HG02610 (cell line): ENCODE measurements around the gene ENPP3.
"Not testable (repeated sequence)": the region's sequence is repeated elsewhere in the genome, so short reads cannot be mapped to it uniquely, and the experiment has no call there.

ENCODE experiments used
- ATAC-seq: cut with Tn5 transposase; IDR thresholded peaks from one replicate; pipeline ENCODE4 v1.9.1; 2021; ENCODE audit warnings: mild to moderate bottlenecking, moderate library complexity; ENCODE audit not compliant: unreplicated experiment

Gene ENPP3

GRCh38 chr6:131683479-131683878 lies 46.4 kb downstream of the ENPP3 start:
- peak; percentile 72 for ATAC-seq

GRCh38 chr6:131685266-131685780 lies 48.2 kb downstream of the ENPP3 start:
- peak; percentile 71 for ATAC-seq

GRCh38 chr6:131687022-131687421 lies 49.9 kb downstream of the ENPP3 start:
- ATAC-seq, result no peak

GRCh38 chr6:131688286-131688685 lies 51.2 kb downstream of the ENPP3 start:
- ATAC-seq, result peak; percentile 70

GRCh38 chr6:131692031-131692430 lies 54.9 kb downstream of the ENPP3 start:
- ATAC-seq, result no peak

GRCh38 chr6:131692589-131692988 lies 55.5 kb downstream of the ENPP3 start:
- ATAC-seq, result no peak

- ATAC-seq, result no peak
Observed at GRCh38 chr6:131693384-131693783, 56.3 kb downstream of the ENPP3 start.

GRCh38 chr6:131694832-131695426 lies 57.8 kb downstream of the ENPP3 start:
- ATAC-seq, result peak; percentile 91

- ATAC-seq, result no peak
Observed at GRCh38 chr6:131696956-131697355, 59.9 kb downstream of the ENPP3 start.

GRCh38 chr6:131700851-131701250 lies 63.7 kb downstream of the ENPP3 start:
- ATAC-seq, result not testable (repeated sequence)

GRCh38 chr6:131703905-131704304 lies 66.8 kb downstream of the ENPP3 start:
- ATAC-seq, result not testable (repeated sequence)

GRCh38 chr6:131710917-131711316 lies 73.8 kb downstream of the ENPP3 start, which contains the start of gene CTAGE9:
CTAGE9 (minus strand) TSS chr6:131711017; CDS start chr6:131711017, 0 bp downstream.
- ATAC-seq, result not testable (repeated sequence)

GRCh38 chr6:131715567-131715966 lies 78.5 kb downstream of the ENPP3 start:
- peak; percentile 54 for ATAC-seq

GRCh38 chr6:131717836-131718542 lies 80.9 kb downstream of the ENPP3 start:
- no peak for ATAC-seq

- no peak for ATAC-seq
Observed at GRCh38 chr6:131721161-131721560, 84.1 kb downstream of the ENPP3 start.

GRCh38 chr6:131724114-131724513 lies 87.0 kb downstream of the ENPP3 start:
- ATAC-seq, result no peak

- ATAC-seq, result no peak
Observed at GRCh38 chr6:131727467-131727866, 90.4 kb downstream of the ENPP3 start.

GRCh38 chr6:131727868-131728267 lies 90.8 kb downstream of the ENPP3 start:
- ATAC-seq, result no peak

- no peak for ATAC-seq
Observed at GRCh38 chr6:131728296-131728939, 91.3 kb downstream of the ENPP3 start.

GRCh38 chr6:131729550-131729949 lies 92.4 kb downstream of the ENPP3 start:
- no peak for ATAC-seq

GRCh38 chr6:131730264-131730663 lies 93.2 kb downstream of the ENPP3 start:
- ATAC-seq, result no peak

GRCh38 chr6:131731224-131731623 lies 94.1 kb downstream of the ENPP3 start:
- no peak for ATAC-seq
